Astrocyte of the hippocampus (primary cell): ENCODE results near the gene ADGRA3.

Experiments used
- DNase-seq: peaks from one replicate; pipeline ENCODE4 v3.0.0; 2011; ENCODE audit warnings: low read depth, low spot score

The ADGRA3 gene

GRCh38 chr4:22372986-22373385 is 142.9 kb downstream of the ADGRA3 start:
- peak; percentile 48 for DNase-seq

GRCh38 chr4:22369901-22370562 is 145.8 kb downstream of the ADGRA3 start:
- DNase-seq: no peak

- DNase-seq: no peak
These were observed 152.1 kb downstream of the ADGRA3 start for GRCh38 chr4:22363787-22364186.

GRCh38 chr4:22363036-22363435 is 152.8 kb downstream of the ADGRA3 start:
- no peak for DNase-seq

- peak; percentile 40 for DNase-seq
These were observed 158.8 kb downstream of the ADGRA3 start for GRCh38 chr4:22356987-22357596.

GRCh38 chr4:22348410-22348809 is 167.5 kb downstream of the ADGRA3 start:
- peak; percentile 22 for DNase-seq

GRCh38 chr4:22345678-22346077 is 170.2 kb downstream of the ADGRA3 start:
- DNase-seq: no peak

GRCh38 chr4:22345055-22345454 is 170.8 kb downstream of the ADGRA3 start:
- DNase-seq: no peak

- no peak for DNase-seq
These were observed 172.3 kb downstream of the ADGRA3 start for GRCh38 chr4:22343606-22344005.

- DNase-seq: no peak
These were observed 176.4 kb downstream of the ADGRA3 start for GRCh38 chr4:22339491-22339890.

GRCh38 chr4:22338796-22339195 is 177.1 kb downstream of the ADGRA3 start:
- no peak for DNase-seq
